IMR-90 (cell line): Measurements from ENCODE around the gene LRPPRC. TPM values are rescaled to one million over a fixed set of nuclear protein-coding genes. Genes with fewer than 3 reads are reported as not detected.

ENCODE experiments used
- ATAC-seq: fragments of 200-7000 bp; cut with Tn5 transposase; 2 replicates; pipeline ENCODE4 v1.9.1; 2020; ENCODE audit warnings: low read depth, mild to moderate bottlenecking, moderate library complexity
- BruUV-seq: library from RNA; stranded (reverse); fragments of 400-500 nt; replicated peaks from 2 replicates; lab custom pipeline; 2021; lab: Mats Ljungman, UMichigan
- CTCF ChIA-PET: fragments of 300-600 bp; formaldehyde crosslinking; extraction: SDS; loops from one replicate; lab custom pipeline; 2021; ENCODE audit warnings: antibody characterized with exemption; lab: Yijun Ruan, JAX
- POLR2A ChIA-PET: fragments of 300-600 bp; sonication (Branson Sonifier 250); formaldehyde crosslinking; loops from one replicate; lab custom pipeline; 2022; ENCODE audit warnings: antibody characterized with exemption; ENCODE audit not compliant: unreplicated experiment; lab: Charles Lee
- DNase-seq: peaks from one replicate; pipeline ENCODE4 v3.0.0; 2013
- H2AFZ ChIP-seq: replicated peaks from 2 replicates; pipeline ENCODE3; 2013; ENCODE audit warnings: low read length, mild to moderate bottlenecking; ENCODE audit not compliant: poor library complexity
- H2AK5ac ChIP-seq: 2 replicates; pipeline ENCODE4 v1.6.1; 2013; ENCODE audit warnings: low read depth, low read length, inconsistent platforms
- H2AK9ac ChIP-seq: replicated peaks from 2 replicates; pipeline ENCODE3; 2013; ENCODE audit warnings: mild to moderate bottlenecking, low read depth, low read length, moderate library complexity; ENCODE audit not compliant: poor library complexity
- H2BK120ac ChIP-seq: 2 replicates; pipeline ENCODE4 v1.6.1; 2013; ENCODE audit warnings: low read depth, low read length, inconsistent platforms
- H2BK15ac ChIP-seq: 3 replicates; pipeline ENCODE4 v1.6.1; 2013; ENCODE audit warnings: low read depth, low read length, inconsistent platforms
- H2BK20ac ChIP-seq: 2 replicates; pipeline ENCODE4 v1.6.1; 2013; ENCODE audit warnings: low read depth, mild to moderate bottlenecking, inconsistent platforms, low read length, moderate library complexity
- H2BK5ac ChIP-seq: 2 replicates; pipeline ENCODE4 v1.6.1; 2013; ENCODE audit warnings: mild to moderate bottlenecking, low read depth, low read length, inconsistent platforms; ENCODE audit not compliant: poor library complexity, severe bottlenecking
- H3K14ac ChIP-seq: replicated peaks from 2 replicates; pipeline ENCODE4 v1.6.1; 2013; ENCODE audit warnings: low read depth, low read length, inconsistent platforms
- H3K18ac ChIP-seq: 2 replicates; pipeline ENCODE4 v1.6.1; 2013; ENCODE audit warnings: low read depth, low read length, control low read depth
- H3K23ac ChIP-seq: 2 replicates; pipeline ENCODE4 v1.6.1; 2013; ENCODE audit warnings: low read depth, low read length, inconsistent platforms
- H3K27ac ChIP-seq: 2 replicates; pipeline ENCODE4 v1.5.1; 2013; ENCODE audit warnings: mild to moderate bottlenecking, control low read depth, low read length; ENCODE audit not compliant: insufficient read depth
- H3K27me3 ChIP-seq: 2 replicates; pipeline ENCODE4 v1.6.1; 2013; ENCODE audit warnings: low read length; ENCODE audit not compliant: control insufficient read depth, insufficient read depth
- H3K36me3 ChIP-seq: 2 replicates; pipeline ENCODE4 v1.6.1; 2013; ENCODE audit warnings: low read length, mixed read lengths; ENCODE audit not compliant: control insufficient read depth, insufficient read depth
- H3K4ac ChIP-seq: 2 replicates; pipeline ENCODE4 v1.6.1; 2013; ENCODE audit warnings: low read depth, low read length, inconsistent platforms
- H3K4me1 ChIP-seq: 2 replicates; pipeline ENCODE4 v1.6.1; 2013; ENCODE audit warnings: low read length, mixed read lengths; ENCODE audit not compliant: control insufficient read depth, insufficient read depth
- H3K4me2 ChIP-seq: 2 replicates; pipeline ENCODE4 v1.6.1; 2013; ENCODE audit warnings: low read depth, mild to moderate bottlenecking, control low read depth, low read length, moderate library complexity
- H3K4me3 ChIP-seq: 2 replicates; pipeline ENCODE4 v1.5.1; 2013; ENCODE audit warnings: low read depth, mild to moderate bottlenecking, control low read depth, low read length, moderate library complexity; ENCODE audit not compliant: insufficient read depth
- H3K56ac ChIP-seq: 2 replicates; pipeline ENCODE4 v1.6.1; 2013; ENCODE audit warnings: low read length, inconsistent platforms; ENCODE audit not compliant: insufficient read depth; ENCODE audit errors: extremely low read depth
- H3K79me1 ChIP-seq, 2 experiments: 2 replicates each; pipeline ENCODE4 v1.6.1; 2013; ENCODE audit warnings: low read length in 2 of 2, inconsistent platforms in 1 of 2, low read depth in 1 of 2
- H3K9ac ChIP-seq: 2 replicates; pipeline ENCODE4 v1.6.1; 2013; ENCODE audit warnings: low read depth, low read length, control low read depth
- H3K9me1 ChIP-seq: 2 replicates; pipeline ENCODE4 v1.6.1; 2013; ENCODE audit warnings: low read length, inconsistent platforms; ENCODE audit not compliant: insufficient read depth
- H3K9me3 ChIP-seq: 2 replicates; pipeline ENCODE4 v1.6.1; 2013; ENCODE audit warnings: low read length; ENCODE audit not compliant: control insufficient read depth, insufficient read depth
- H4K20me1 ChIP-seq: 2 replicates; pipeline ENCODE4 v1.6.1; 2013; ENCODE audit warnings: low read length, inconsistent platforms; ENCODE audit not compliant: insufficient read depth
- H4K5ac ChIP-seq: 2 replicates; pipeline ENCODE4 v1.6.1; 2013; ENCODE audit warnings: mild to moderate bottlenecking, low read depth, low read length, control low read depth
- H4K8ac ChIP-seq, 2 experiments: 2 replicates each; pipeline ENCODE4 v1.6.1; 2013; ENCODE audit warnings: low read depth in 2 of 2, low read length in 2 of 2, control low read depth in 1 of 2, inconsistent platforms in 1 of 2
- H4K91ac ChIP-seq: 2 replicates; pipeline ENCODE4 v1.6.1; 2013; ENCODE audit warnings: low read depth, low read length, inconsistent platforms; ENCODE audit not compliant: insufficient read depth
- BHLHE40 ChIP-seq: fragments of 150-350 bp; IDR thresholded peaks from 2 replicates; pipeline ENCODE4 v1.6.1; 2016; ENCODE audit warnings: mild to moderate bottlenecking, low read depth, low read length
- CEBPB ChIP-seq: IDR thresholded peaks from 2 replicates; pipeline ENCODE4 v1.6.1; 2012; ENCODE audit warnings: low read depth, low read length, improper control_type of control experiment
- CHD1 ChIP-seq: IDR thresholded peaks from 2 replicates; pipeline ENCODE4 v1.6.1; 2012; ENCODE audit warnings: low read depth, low read length, improper control_type of control experiment
- CTCF ChIP-seq: conservative IDR thresholded peaks from 2 replicates; pipeline ENCODE4 v1.5.1; 2012; ENCODE audit warnings: mild to moderate bottlenecking, low read depth, low read length, improper control_type of control experiment
- FOS ChIP-seq: fragments of 150-350 bp; IDR thresholded peaks from 2 replicates; pipeline ENCODE4 v1.6.1; 2016; ENCODE audit warnings: low read depth, low read length
- MAZ ChIP-seq: IDR thresholded peaks from 2 replicates; pipeline ENCODE4 v1.6.1; 2012; ENCODE audit warnings: low read depth, mild to moderate bottlenecking, low read length, improper control_type of control experiment, moderate library complexity, borderline replicate concordance
- MXI1 ChIP-seq: IDR thresholded peaks from 2 replicates; pipeline ENCODE4 v1.6.1; 2012; ENCODE audit warnings: low read depth, mild to moderate bottlenecking, low read length, moderate library complexity, borderline replicate concordance
- NFE2L2 ChIP-seq: fragments of 150-350 bp; IDR thresholded peaks from 2 replicates; pipeline ENCODE4 v1.6.1; 2016; ENCODE audit warnings: low read depth, mild to moderate bottlenecking, low read length
- POLR2A ChIP-seq: IDR thresholded peaks from 2 replicates; pipeline ENCODE4 v1.6.1; 2012; ENCODE audit warnings: mild to moderate bottlenecking, low read depth, low read length
- RAD21 ChIP-seq: IDR thresholded peaks from 2 replicates; pipeline ENCODE4 v1.6.1; 2012; ENCODE audit warnings: low read length, improper control_type of control experiment
- RCOR1 ChIP-seq: IDR thresholded peaks from 2 replicates; pipeline ENCODE4 v1.6.1; 2012; ENCODE audit warnings: mild to moderate bottlenecking, low read length, improper control_type of control experiment; ENCODE audit not compliant: insufficient replicate concordance
- RFX5 ChIP-seq: IDR thresholded peaks from 2 replicates; pipeline ENCODE4 v1.8.0; 2012; ENCODE audit warnings: low read depth, mild to moderate bottlenecking, low read length, moderate library complexity
- SMC3 ChIP-seq: fragments of 150-350 bp; IDR thresholded peaks from 2 replicates; pipeline ENCODE4 v1.6.1; 2016; ENCODE audit warnings: low read depth, mild to moderate bottlenecking, antibody characterized with exemption, low read length, moderate library complexity
- USF2 ChIP-seq: fragments of 150-350 bp; IDR thresholded peaks from 2 replicates; pipeline ENCODE4 v1.6.1; 2017; ENCODE audit warnings: mild to moderate bottlenecking, antibody characterized with exemption, low read length, low read depth
- WGBS, 2 experiments: methylation state at CpG; one replicate each; pipeline versions ENCODE4 v1.1.5 to v1.1.7; 2013; ENCODE audit warnings: missing lambda C conversion rate in 2 of 2; ENCODE audit not compliant: insufficient read length in 1 of 2; ENCODE audit errors: extremely low coverage in 2 of 2; 5-methylcytosine and 5-hydroxymethylcytosine counted together
- dilution Hi-C: fragments of 300-500 bp; cut with HindIII; formaldehyde crosslinking; loops from one replicate; pipeline ENCODE4 v1.14.3; 2018; ENCODE audit warnings: low sequenced_read_pairs; ENCODE audit not compliant: unreplicated experiment
- in situ Hi-C: fragments of 300-500 bp; cut with MboI; formaldehyde crosslinking; loops from 3 replicates; pipeline ENCODE4 v1.14.3; 2019; ENCODE audit warnings: low sequenced_read_pairs, inconsistent platforms, mixed read lengths
- intact Hi-C: fragments of 100-400 bp; cut with micrococcal nuclease; formaldehyde crosslinking; loops from 2 replicates; pipeline ENCODE4 v1.10.0; 2022
- polyA plus RNA-seq, 3 experiments: library from polyadenylated mRNA; depleted of rRNA; stranded (reverse); fragments of >200 nt; gene quantifications; 2 replicates each; pipeline ENCODE4 v1.2.3, GENCODE V29; 2012; ENCODE audit warnings: low replicate concordance in 1 of 3
- total RNA-seq: library from RNA; depleted of rRNA; stranded (reverse); fragments of >200 nt; gene quantifications from 2 replicates; pipeline ENCODE4 v1.2.3, GENCODE V29; 2012

Gene LRPPRC
- total and polyA plus RNA-seq, 2 of the 4 experiments (the other 2 are of a cell fraction), result 30.4 to 36.0 TPM

DNA sequence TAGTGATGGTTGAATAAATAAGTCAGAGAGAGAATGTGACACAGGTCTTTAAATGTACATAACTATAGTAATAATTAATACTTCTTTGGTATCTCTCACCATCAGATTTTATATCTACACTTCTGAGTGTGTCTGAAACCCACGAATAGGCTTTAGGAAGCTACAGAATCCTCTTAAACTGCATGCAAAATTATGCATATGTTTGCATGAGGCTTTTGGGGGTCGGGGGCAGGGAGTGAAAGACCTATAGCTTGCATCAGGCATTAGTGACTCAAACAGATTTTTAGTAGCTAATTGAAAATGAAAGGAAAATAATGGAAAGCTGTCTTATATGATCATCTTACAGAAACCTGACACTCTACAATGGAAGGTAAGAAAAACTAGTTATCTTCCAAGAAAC, 14.9 kb downstream of the LRPPRC start:
- H3K9me3 ChIP-seq, result no peaks in the 10 kb centered on the region
- no peak overlapping the region for H2BK120ac ChIP-seq
- ChIA-PET POLR2A (no interaction called here), CTCF (no interaction called here)
- H3K9ac ChIP-seq, result no peak overlapping the region
- no peak overlapping the region for H4K5ac ChIP-seq
- peaks cover 13% of the 10 kb centered on the region; the same call in 1 of the 2 replicates for H4K20me1 ChIP-seq
- in situ Hi-C loops, result no loop called here
- H3K9me1 ChIP-seq, result no peaks in the 10 kb centered on the region
- H2AFZ ChIP-seq, result no peak overlapping the region
- WGBS, 2 experiments, result no CpG with 5 or more reads among the region's 2 CpGs
- H3K27me3 ChIP-seq, result no peaks in the 10 kb centered on the region
- H3K36me3 ChIP-seq, result peaks cover 11% of the 10 kb centered on the region
- TF ChIP-seq RCOR1 (no peak), MXI1 (no peak), CEBPB (no peak), RAD21 (no peak), MAZ (no peak), NFE2L2 (no peak), CHD1 (no peak), CTCF (no peak), POLR2A (no peak), FOS (no peak), SMC3 (no peak), USF2 (no peak), RFX5 (no peak), BHLHE40 (no peak)
- no peak overlapping the region for H2BK20ac ChIP-seq
- H3K4ac ChIP-seq, result no peak overlapping the region
- dilution Hi-C loops, result no loop called here
- no peak overlapping the region for H3K14ac ChIP-seq
- H2BK15ac ChIP-seq, result no peak overlapping the region
- H3K27ac ChIP-seq, result no peak overlapping the region
- peaks cover 4 to 12% of the 10 kb centered on the region in 2 experiments; a peak in 3 of 4 replicates for H3K79me1 ChIP-seq
- no peak for ATAC-seq
- no TSS peak for BruUV-seq
- H3K56ac ChIP-seq, result no peak overlapping the region
- no peaks in the 10 kb centered on the region for H3K4me1 ChIP-seq
- H2AK9ac ChIP-seq, result no peak overlapping the region
- no peak overlapping the region for H4K91ac ChIP-seq
- no peak for DNase-seq
- no peak overlapping the region for H2BK5ac ChIP-seq
- H3K23ac ChIP-seq, result no peak overlapping the region
- intact Hi-C loops, result no loop called here
- no peak overlapping the region for H4K8ac ChIP-seq
- H3K4me2 ChIP-seq, result no peak overlapping the region
- no peak overlapping the region for H2AK5ac ChIP-seq
- H3K4me3 ChIP-seq, result no peak overlapping the region
- H3K18ac ChIP-seq, result no peak overlapping the region
